ENCODE results near the gene PRKG1.

GRCh38 chr10:51832652-51833383, 758.5 kb downstream of the PRKG1 start:
- TF ChIP-seq EZH2phosphoT487 (IDR thresholded peaks at IDR 0.05; ENCODE audit: insufficient read depth, low read depth) = no peak
- no peak for TF ChIP-seq EZH2 (IDR thresholded peaks at IDR 0.05; ENCODE audit: insufficient read depth, poor library complexity, severe bottlenecking)

Measured in GM23248 (cell line).